A204.1 (cell line): ENCODE results near the gene KRT36.

ENCODE experiments used
- FAIRE-seq: peaks from 2 replicates; lab custom pipeline; 2012; peaks lifted over from hg19 to GRCh38; lab: Jason Lieb, UNC

The KRT36 gene

DNA sequence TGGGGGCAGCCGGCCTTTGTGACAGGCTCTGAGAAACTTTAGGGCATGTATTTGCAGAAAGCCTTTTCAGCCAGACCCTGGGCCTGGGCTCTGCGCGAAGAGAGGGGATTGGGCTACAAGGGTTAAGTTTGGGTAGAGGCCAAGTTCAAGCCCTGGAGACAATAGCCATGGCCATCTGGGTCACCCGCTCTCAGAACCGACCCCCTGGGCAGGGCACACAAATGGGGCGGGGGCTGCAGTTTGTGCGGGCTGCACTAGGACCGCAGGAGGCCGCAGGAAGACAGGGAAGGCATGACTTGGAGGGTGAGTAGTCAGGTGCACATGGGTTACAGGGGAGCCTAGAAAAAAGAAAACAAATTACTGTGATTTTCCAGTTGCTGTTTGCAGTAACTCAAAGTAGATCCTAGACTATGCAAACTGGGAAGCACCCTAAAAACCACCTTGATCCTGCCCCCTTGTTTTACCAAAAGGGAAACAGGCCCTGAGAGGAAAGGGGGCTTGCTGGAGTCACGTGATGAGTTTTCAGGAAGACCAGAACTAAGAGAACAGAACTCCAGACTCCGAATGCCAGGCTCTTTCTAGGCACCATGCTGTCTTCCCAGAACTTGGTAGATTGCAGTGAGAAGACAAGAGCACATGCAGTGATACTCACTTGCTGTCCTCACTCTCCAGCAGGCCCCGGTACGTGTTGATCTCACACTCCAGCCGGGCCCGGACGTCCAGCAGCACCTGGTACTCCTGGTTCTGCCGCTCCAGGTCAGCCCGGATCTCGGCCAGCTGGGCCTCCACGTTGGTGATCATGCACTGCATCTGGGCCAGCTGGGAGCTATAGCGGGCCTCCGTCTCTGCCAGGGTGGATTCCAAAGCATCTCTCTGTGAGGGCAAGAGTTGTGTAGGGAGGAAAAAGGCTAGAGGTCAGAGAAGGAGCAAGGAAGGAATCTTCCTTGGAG, 12.6 kb downstream of the KRT36 start:
- no peak for FAIRE-seq

GRCh38 chr17:41475421-41475820, 14.3 kb downstream of the KRT36 start:
- FAIRE-seq = no peak

- FAIRE-seq = no peak
Observed at GRCh38 chr17:41474863-41475262, 14.8 kb downstream of the KRT36 start.

GRCh38 chr17:41468346-41468745, 21.4 kb downstream of the KRT36 start:
- FAIRE-seq = no peak

GRCh38 chr17:41467561-41467960, 22.1 kb downstream of the KRT36 start:
- FAIRE-seq = no peak

GRCh38 chr17:41466988-41467387, 22.7 kb downstream of the KRT36 start, which contains the start of gene KRT32:
Gene KRT32, minus strand, starts transcription at chr17:41467386. Its CDS starts 61 bp downstream, at chr17:41467325.
- no peak for FAIRE-seq

- no peak for FAIRE-seq
Observed at GRCh38 chr17:41464682-41465081, 25.0 kb downstream of the KRT36 start.

- FAIRE-seq = no peak
Observed at GRCh38 chr17:41464173-41464572, 25.5 kb downstream of the KRT36 start.

DNA sequence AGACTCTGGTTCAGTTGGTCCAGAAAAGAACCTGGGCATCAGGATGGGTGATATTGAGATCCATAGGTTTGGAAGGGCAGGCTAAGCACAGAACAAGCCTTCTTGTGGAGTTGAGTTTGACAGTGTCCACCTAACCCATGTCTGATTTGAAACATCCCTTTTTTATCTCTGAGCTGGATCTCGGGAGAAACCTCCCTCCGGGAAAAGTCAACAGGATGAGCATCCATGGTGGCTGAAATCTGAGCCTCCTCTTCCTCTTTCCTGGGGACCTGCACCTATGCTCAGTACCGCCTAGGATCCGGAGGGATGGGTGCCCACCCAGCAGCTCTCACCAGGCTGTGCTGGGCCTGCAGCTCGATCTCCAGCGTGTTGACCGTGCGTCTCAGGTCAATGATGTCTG, 26.0 kb downstream of the KRT36 start:
- no peak for FAIRE-seq

GRCh38 chr17:41462705-41463104, 27.0 kb downstream of the KRT36 start:
- no peak for FAIRE-seq

- FAIRE-seq = no peak
Observed at GRCh38 chr17:41457676-41458075, 32.0 kb downstream of the KRT36 start.

- FAIRE-seq = no peak
Observed at GRCh38 chr17:41456204-41456603, 33.5 kb downstream of the KRT36 start.

DNA sequence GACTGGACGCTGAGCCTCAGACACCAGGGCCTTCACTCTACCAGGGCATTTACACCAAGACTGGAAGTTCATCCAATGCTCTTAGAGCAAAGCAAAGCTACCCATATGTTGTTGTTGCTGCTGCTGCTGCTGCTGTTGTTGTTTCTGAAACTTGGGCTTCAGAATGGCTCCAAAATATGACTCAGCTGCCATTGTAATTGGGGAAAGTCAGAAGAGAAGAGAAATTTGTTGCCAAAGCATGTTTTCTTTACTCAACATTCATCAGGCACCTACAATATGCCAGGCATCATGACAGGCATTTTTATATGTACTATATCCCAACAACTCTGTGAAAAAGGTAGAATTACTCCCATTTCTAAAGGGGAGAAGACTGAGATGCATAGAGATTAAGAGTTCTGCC, 34.5 kb downstream of the KRT36 start:
- no peak for FAIRE-seq

GRCh38 chr17:41453066-41453465, 36.6 kb downstream of the KRT36 start:
- no peak for FAIRE-seq

DNA sequence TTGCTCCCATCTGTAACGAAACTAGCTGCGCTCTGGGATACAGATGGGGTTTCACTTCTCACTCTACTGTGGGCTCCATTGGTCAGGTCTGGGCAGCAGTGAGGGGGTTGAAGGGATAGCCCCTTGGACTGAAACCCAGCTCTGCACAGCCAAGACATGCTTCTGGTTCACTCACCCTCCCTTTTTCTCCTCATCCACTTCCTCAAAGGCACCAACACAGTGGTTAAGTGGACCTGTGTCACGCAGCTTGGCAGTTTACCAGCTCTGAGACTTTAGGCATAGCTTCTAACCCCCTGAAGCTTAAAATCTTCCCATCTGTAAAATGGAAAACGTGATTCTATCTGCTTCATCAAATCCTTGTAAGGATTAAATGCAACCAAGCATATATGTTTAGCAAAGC, 37.4 kb downstream of the KRT36 start:
- FAIRE-seq = no peak

- no peak for FAIRE-seq
Observed at GRCh38 chr17:41451154-41451728, 38.5 kb downstream of the KRT36 start.

DNA sequence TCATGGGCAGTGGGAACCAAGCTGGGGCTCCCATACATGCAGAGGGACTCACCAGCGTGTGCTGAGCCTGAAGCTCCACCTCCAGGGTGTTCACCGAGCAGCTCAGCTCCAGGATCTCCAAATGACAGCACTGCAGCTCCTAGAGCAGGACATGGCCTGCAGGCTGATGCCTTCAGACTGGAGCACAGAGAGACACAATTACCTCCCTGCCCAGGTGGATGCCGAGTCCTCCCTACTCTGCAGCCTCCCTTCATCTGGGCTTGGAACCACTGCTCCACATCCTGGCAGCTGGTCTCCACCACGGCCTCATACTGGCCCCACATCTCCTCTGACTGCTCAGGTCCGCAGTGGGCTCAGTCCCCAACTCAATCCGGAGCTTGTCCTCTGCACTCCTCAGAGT, 40.7 kb downstream of the KRT36 start:
- no peak for FAIRE-seq

GRCh38 chr17:41448506-41448905, 41.2 kb downstream of the KRT36 start:
- FAIRE-seq = no peak

DNA sequence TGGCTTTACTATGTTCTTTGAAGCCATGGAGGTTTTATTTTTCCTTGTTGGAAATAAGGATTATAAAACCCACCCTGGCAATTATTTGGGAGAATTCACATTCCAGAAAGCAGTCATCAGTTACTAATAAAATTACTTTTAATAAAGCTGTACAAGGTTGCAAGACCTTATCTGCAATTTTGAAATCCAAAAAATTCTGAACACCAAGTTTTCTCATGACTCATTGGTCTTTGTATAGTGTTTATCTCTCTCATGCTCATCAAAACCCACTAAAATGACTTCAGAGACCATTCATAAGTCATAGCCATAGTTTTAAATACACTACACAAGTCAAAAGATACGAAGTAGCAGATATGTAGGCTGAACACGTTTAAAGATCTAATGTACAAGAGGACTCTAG, 42.9 kb downstream of the KRT36 start:
- FAIRE-seq = no peak

DNA sequence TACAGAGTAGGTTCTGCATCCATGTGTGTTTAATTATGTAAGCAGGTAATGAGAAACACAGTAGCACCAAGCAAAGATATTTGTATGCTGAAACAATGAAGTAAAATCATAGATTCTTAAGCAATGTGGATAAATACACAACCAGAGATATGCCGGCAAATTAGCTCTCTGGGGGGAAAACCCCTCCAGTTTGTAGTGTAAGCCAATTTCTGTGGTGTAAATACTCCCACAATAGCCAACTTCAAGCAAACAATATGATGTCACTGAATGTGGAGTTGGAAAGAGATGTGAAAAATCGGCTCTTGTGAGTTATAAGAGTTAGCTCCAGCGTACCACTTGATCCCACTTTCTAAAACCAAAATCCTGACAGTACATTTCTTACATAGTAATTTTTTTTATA, 45.1 kb downstream of the KRT36 start:
- FAIRE-seq = no peak

DNA sequence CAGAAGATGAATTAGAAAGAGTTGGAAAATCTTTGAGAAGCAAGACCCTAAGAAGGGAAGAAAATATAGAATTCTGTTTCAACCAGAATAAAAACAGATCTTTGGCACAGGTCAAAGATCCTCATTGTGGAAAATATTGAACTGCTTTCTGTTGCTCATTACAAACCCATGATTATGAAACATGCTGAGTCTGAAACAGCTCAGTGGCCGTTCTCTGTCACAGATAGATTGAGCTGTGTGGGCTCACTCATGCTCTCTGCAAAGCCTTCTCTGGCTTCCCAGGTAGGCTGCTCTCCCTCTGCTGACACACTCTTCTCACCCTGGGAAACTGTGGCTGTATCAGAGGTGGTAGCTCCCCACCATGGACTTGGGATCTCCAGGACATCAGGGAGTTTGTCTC, 45.5 kb downstream of the KRT36 start:
- no peak for FAIRE-seq

DNA sequence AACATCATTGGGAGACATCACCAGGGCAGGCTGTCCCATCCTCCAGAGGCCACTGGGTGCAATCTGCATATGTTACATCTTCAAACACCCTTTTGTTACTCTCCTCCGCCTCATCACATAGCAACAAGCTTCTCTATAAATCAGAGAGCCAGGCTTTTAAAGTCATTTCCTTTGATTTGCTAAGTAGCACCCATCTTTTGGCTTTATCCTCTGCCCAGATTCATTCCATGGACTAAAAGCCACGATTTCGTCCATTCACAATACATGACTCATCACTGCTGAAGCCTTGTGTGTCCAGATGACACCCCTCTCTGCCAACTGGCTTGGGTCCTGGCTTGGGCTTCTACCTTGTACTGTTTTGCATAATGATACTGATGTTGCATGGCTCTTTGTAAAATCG, 47.0 kb downstream of the KRT36 start:
- FAIRE-seq = no peak

DNA sequence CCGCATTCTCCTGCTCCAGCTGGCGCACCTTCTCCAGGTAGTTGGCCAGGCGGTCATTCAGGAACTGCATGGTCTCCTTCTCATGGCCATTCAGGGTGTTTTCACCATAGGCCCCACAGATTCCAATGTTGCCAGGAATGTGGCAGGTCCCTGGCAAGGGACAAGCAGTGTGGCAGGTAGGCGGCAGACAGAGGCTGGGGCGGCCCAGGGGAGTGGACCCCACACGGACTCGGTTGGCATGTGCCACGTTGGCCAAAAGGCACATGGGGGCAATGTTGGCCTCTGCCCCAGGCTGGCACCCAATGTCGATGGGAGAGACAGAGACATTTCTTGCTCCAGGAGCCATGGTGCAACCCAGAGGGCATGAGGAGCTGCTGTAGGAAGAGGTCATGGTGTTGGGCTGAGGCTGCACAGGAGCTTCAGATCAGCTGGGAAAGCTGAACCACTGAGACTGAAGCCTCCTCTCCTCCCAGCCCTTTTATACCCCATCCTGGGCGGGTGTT, 49.1 kb downstream of the KRT36 start, which contains the start of gene KRT38:
KRT38 (minus strand) TSS at position 453 of the 503 bp plus-strand sequence; CDS start at position 391, 62 bp downstream.
- no peak for FAIRE-seq
